Ascending aorta (tissue), 2 donors: Measurements from ENCODE around the gene ZNF229. TPM values are rescaled to one million over a fixed set of nuclear protein-coding genes. Genes with fewer than 3 reads are reported as not detected.
A peak's percentile ranks its signal among the peaks of the same experiment; 100 is the strongest.
"Not testable (repeated sequence)": the region's sequence is repeated elsewhere in the genome, so short reads cannot be mapped to it uniquely, and the experiment has no call there.

ENCODE experiments used
- DNase-seq, 2 donors: peaks; one replicate each; pipeline ENCODE4 v3.0.0-alpha.2; 2019; ENCODE audit warnings: low spot score in 2 of 2
- H3K27ac ChIP-seq, 2 donors: fragments of 200-600 bp; sonication (generic); one replicate each; pipeline ENCODE4 v1.5.1; 2016 to 2017; ENCODE audit warnings: mild to moderate bottlenecking in 1 of 2
- H3K27me3 ChIP-seq: fragments of 200-600 bp; sonication (generic); one replicate; pipeline ENCODE4 v1.5.1; 2017
- H3K36me3 ChIP-seq, 2 donors: fragments of 200-600 bp; sonication (generic); one replicate each; pipeline ENCODE4 v1.5.1; 2016
- H3K4me1 ChIP-seq, 2 donors: fragments of 200-600 bp; sonication (generic); one replicate each; pipeline ENCODE4 v1.5.1; 2016 to 2017; ENCODE audit warnings: mild to moderate bottlenecking in 1 of 2
- H3K4me3 ChIP-seq, 2 donors: fragments of 200-600 bp; sonication (generic); one replicate each; pipeline ENCODE4 v1.5.1; 2016 to 2017; ENCODE audit warnings: mild to moderate bottlenecking in 1 of 2
- H3K9me3 ChIP-seq, 2 donors: fragments of 200-600 bp; sonication (generic); one replicate each; pipeline ENCODE4 v1.5.1; 2016
- CTCF ChIP-seq, 3 experiments: fragments of 200-600 bp in 2 of 3; fragments of 450-650 bp in 1 of 3; sonication (generic) in 2 of 3; IDR thresholded peaks; one replicate each; pipeline ENCODE4 v1.5.1; 2016 to 2019; ENCODE audit warnings: antibody characterized with exemption in 3 of 3, mild to moderate bottlenecking in 1 of 3, moderate library complexity in 1 of 3
- intact Hi-C: fragments of 100-400 bp; cut with DNase I; formaldehyde crosslinking; loops from one replicate; pipeline ENCODE4 v1.15.1; 2023
- total RNA-seq: library from RNA; depleted of rRNA; stranded (reverse); fragments of >200 nt; gene quantifications from one replicate; pipeline ENCODE4 v1.1.0, GENCODE V29; 2016

The ZNF229 gene
- total RNA-seq = 2.1 TPM

- Histone ChIP-seq H3K4me1 (peaks cover 0 to 3% of the 10 kb centered on the region in 2 donors), H3K9me3 (peaks cover 20 to 71% of the 10 kb centered on the region in 2 donors), H3K36me3 (peaks cover 2 to 27% of the 10 kb centered on the region in 2 donors), H3K27ac (peak within 1 kb of the TSS in 1 of 2 donors; percentile 4), H3K27me3 (no peaks in the 10 kb centered on the region), H3K4me3 (peak within 1 kb of the TSS; percentile 59 to 73)
- DNase-seq = peak; percentile 11 to 85
- no peak for TF ChIP-seq CTCF (IDR thresholded peaks at IDR 0.05)
- intact Hi-C loops = no loop called here
Measured at GRCh38 chr19:44447916-44448674, at the start of gene ZNF229. Gene ZNF229 (minus strand): TSS chr19:44448472. CDS start chr19:44442847, 5,625 bp downstream.

GRCh38 chr19:44496711-44497110, 48.4 kb upstream of the ZNF229 start:
- H3K4me1 ChIP-seq = peaks cover 0 to 7% of the 10 kb centered on the region in 2 donors
- H3K27me3 ChIP-seq = no peaks in the 10 kb centered on the region
- intact Hi-C loops = no loop called here
- H3K36me3 ChIP-seq = peaks cover 57 to 61% of the 10 kb centered on the region in 2 donors
- DNase-seq = no peak
- TF ChIP-seq CTCF (IDR thresholded peaks at IDR 0.05) = no peak
- peaks cover 51 to 79% of the 10 kb centered on the region in 2 donors for H3K9me3 ChIP-seq
- no peak overlapping the region for H3K27ac ChIP-seq
- no peak overlapping the region for H3K4me3 ChIP-seq

GRCh38 chr19:44476559-44477408, 28.5 kb upstream of the ZNF229 start:
- TF ChIP-seq CTCF (IDR thresholded peaks at IDR 0.05) = no peak
- Histone ChIP-seq H3K27me3 (no peaks in the 10 kb centered on the region), H3K36me3 (peaks cover 71 to 73% of the 10 kb centered on the region in 2 donors), H3K27ac (no peak overlapping the region), H3K4me1 (no peaks in the 10 kb centered on the region), H3K9me3 (peaks cover 93 to 100% of the 10 kb centered on the region in 2 donors), H3K4me3 (peak overlapping the region in 1 of 2 donors; percentile 7)
- intact Hi-C loops = no loop called here
- DNase-seq = no peak

- intact Hi-C loops, H3K4me1 ChIP-seq, H3K27ac ChIP-seq, DNase-seq, H3K27me3 ChIP-seq, H3K4me3 ChIP-seq, H3K36me3 ChIP-seq: not testable (repeated sequence)
- H3K9me3 ChIP-seq = peaks cover 54 to 73% of the 10 kb centered on the region in 2 donors
Measured at GRCh38 chr19:44468730-44469129, 20.5 kb upstream of the ZNF229 start.

- H3K4me1 ChIP-seq, H3K27me3 ChIP-seq, H3K36me3 ChIP-seq, DNase-seq, H3K4me3 ChIP-seq, H3K27ac ChIP-seq, intact Hi-C loops: not testable (repeated sequence)
- H3K9me3 ChIP-seq = peaks cover 22 to 41% of the 10 kb centered on the region in 2 donors
Measured at GRCh38 chr19:44462600-44463286, 14.5 kb upstream of the ZNF229 start.

DNA sequence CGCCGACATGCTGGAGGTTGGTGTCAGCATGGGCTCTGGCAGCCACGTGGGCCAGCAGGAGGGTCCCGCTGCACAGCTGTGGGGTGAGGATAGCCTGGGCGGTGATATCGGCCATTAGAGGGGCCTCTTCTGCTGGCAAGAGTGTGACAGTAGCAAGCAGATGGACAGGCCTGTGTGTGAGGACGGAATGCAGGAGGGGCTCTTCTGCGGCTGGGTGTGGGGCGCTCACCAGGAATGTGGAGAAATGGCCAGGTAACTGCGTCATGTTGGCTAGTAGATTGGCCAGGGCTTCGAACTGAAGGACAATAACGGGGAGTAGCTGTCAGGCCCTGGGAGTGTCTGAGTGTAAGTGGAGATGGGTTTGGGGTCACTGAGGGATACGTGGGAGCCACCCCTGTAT, 7.7 kb upstream of the ZNF229 start:
- H3K27ac ChIP-seq, H3K4me1 ChIP-seq, H3K27me3 ChIP-seq, H3K36me3 ChIP-seq, H3K4me3 ChIP-seq, intact Hi-C loops, DNase-seq: not testable (repeated sequence)
- H3K9me3 ChIP-seq = peaks cover 7 to 35% of the 10 kb centered on the region in 2 donors
